Urinary bladder (tissue), 4 donors: ENCODE results near the gene SOST. TPM values are rescaled to one million over a fixed set of nuclear protein-coding genes. Genes with fewer than 3 reads are reported as not detected.

Experiments
- DNase-seq: peaks from one replicate; pipeline ENCODE4 v3.0.0-alpha.2; 2015; ENCODE audit errors: extremely low spot score
- H3K27ac ChIP-seq: one replicate; pipeline ENCODE4 v1.5.1; 2013; ENCODE audit warnings: low read depth, mild to moderate bottlenecking, moderate library complexity
- H3K36me3 ChIP-seq: one replicate; pipeline ENCODE4 v1.6.1; 2013; ENCODE audit warnings: mild to moderate bottlenecking, moderate library complexity; ENCODE audit not compliant: insufficient read depth
- H3K4me1 ChIP-seq: one replicate; pipeline ENCODE4 v1.6.1; 2013; ENCODE audit warnings: mild to moderate bottlenecking, moderate library complexity; ENCODE audit not compliant: insufficient read depth
- H3K4me3 ChIP-seq: one replicate; pipeline ENCODE4 v1.5.1; 2013; ENCODE audit warnings: low read depth, low read length
- WGBS: extraction: QIAGEN DNeasy Blood & Tissue Kit; methylation state at CpG from one replicate; pipeline ENCODE4 v1.1.7; 2013; 5-methylcytosine and 5-hydroxymethylcytosine counted together
- polyA plus RNA-seq: library from polyadenylated mRNA; stranded (reverse); fragments of 200-250 nt; gene quantifications from one replicate; pipeline ENCODE4 v1.2.3, GENCODE V29; 2013
- total RNA-seq: library from RNA; depleted of rRNA; stranded (reverse); fragments of >200 nt; gene quantifications from one replicate; pipeline ENCODE4 v1.2.3, GENCODE V29; 2014
- donor health status: healthy with polysubstance abuse.
- donor health status: healthy.

The SOST gene
- total and polyA plus RNA-seq, 2 donors, result 0.21 TPM; not detected in 1

- no peak overlapping the region for H3K27ac ChIP-seq
- H3K4me1 ChIP-seq, result peaks cover 1% of the 10 kb centered on the region
- H3K4me3 ChIP-seq, result no peak overlapping the region
- no peaks in the 10 kb centered on the region for H3K36me3 ChIP-seq
- WGBS, result 81% methylated on average over 5 of the region's 5 CpGs
- no peak for DNase-seq
These were observed 8.4 kb downstream of the SOST start for GRCh38 chr17:43750153-43750552.

DNA sequence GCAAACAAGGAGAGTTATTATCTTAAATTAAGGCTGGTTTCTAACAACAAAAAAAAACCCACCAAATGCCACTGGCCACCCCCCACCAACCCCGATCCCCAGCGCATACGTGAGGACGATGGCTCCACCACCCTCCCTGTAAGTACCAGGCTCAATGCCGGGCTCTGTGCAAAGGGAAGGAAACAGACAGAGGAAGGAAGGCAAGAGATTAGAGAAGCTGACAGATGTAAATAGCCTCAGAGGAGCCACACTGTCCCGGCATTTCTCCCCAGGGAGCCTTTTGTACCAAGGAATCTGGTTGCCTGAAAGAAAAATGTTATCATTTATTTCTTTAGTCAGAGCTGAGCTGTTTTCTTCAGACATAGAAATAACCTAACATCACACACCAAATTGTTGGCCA is 13.1 kb downstream of the SOST start:
- H3K27ac ChIP-seq, result no peak overlapping the region
- H3K36me3 ChIP-seq, result no peaks in the 10 kb centered on the region
- H3K4me1 ChIP-seq, result no peaks in the 10 kb centered on the region
- no peak for DNase-seq
- WGBS, result 22% methylated on average over 6 of the region's 6 CpGs
- H3K4me3 ChIP-seq, result no peak overlapping the region

DNA sequence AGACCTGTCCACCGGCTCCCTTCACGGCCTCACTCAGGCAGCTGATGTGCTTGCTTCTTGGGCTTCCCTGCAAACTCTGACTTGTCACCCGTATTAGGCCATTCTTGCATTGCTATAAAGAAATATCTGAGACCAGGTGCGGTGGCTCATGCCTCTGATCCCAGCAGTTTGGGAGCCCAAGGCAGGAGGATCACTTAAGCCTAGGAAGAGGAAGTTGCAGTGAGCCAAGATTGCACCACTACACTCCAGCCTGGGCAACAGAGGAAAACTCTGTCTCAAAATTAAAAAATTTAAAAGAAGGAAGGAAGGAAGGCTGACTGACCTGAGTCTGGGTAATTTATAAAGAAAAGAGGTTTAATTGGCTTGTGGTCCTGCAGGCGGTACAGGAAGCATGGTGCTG is 17.0 kb downstream of the SOST start:
- Histone ChIP-seq H3K4me1 (no peaks in the 10 kb centered on the region), H3K27ac (no peak overlapping the region), H3K4me3 (no peak overlapping the region), H3K36me3 (no peaks in the 10 kb centered on the region)
- WGBS, result 89% methylated on average over 5 of the region's 5 CpGs
- no peak for DNase-seq

DNA sequence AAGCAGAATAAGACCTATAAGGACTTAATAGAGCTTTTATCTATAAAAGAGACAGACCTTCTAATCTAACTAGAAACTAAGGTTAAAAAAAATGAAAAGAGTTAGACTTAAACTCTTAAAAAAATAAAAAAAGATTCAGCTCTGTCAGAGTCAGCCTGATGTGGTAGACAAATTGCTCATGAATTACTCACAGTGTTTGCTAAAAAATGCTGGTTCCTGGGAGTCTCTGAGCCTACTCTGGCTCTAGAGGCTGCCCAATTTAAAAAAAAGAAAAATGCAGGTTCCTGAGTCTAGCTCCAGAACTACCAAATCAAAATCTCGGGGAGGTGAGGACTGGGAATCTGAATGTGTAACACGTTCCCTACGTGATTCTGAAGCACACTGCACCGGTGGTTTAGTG is 18.1 kb downstream of the SOST start:
- Histone ChIP-seq H3K36me3 (no peaks in the 10 kb centered on the region), H3K27ac (no peak overlapping the region), H3K4me1 (no peaks in the 10 kb centered on the region), H3K4me3 (no peak overlapping the region)
- WGBS, result 88% methylated on average over 4 of the region's 4 CpGs
- no peak for DNase-seq

- no peak for DNase-seq
- Histone ChIP-seq H3K4me1 (no peaks in the 10 kb centered on the region), H3K4me3 (no peak overlapping the region), H3K27ac (no peak overlapping the region), H3K36me3 (no peaks in the 10 kb centered on the region)
- WGBS, result 89% methylated on average over 2 of the region's 2 CpGs
These were observed 20.9 kb downstream of the SOST start for GRCh38 chr17:43737722-43738121.

GRCh38 chr17:43736389-43736788 is 22.2 kb downstream of the SOST start:
- Histone ChIP-seq H3K36me3 (no peaks in the 10 kb centered on the region), H3K4me3 (no peak overlapping the region), H3K4me1 (no peaks in the 10 kb centered on the region), H3K27ac (no peak overlapping the region)
- 77% methylated on average over 2 of the region's 2 CpGs for WGBS
- no peak for DNase-seq

DNA sequence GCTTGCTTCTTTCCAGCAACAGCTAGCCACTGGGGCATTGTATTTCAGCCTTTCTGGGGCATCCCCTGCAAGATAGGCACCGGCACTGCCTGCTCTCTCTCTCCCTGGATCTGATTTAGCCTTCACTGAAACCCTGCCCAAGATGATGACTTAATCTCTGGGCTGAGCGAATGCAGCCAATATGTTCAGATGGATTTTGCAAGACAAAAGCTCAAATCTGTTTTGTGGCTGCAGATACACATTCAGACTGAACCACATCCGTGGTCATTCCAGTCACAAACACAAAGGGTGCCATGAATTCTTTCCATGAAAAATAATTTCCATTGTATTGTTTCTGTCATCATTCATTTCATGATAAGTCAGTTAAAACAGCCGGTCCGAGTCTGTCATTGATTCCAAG is 24.2 kb downstream of the SOST start:
- 64% methylated on average over 5 of the region's 5 CpGs for WGBS
- Histone ChIP-seq H3K4me1 (no peaks in the 10 kb centered on the region), H3K36me3 (no peaks in the 10 kb centered on the region), H3K4me3 (no peak overlapping the region), H3K27ac (no peak overlapping the region)
- DNase-seq, result no peak

DNA sequence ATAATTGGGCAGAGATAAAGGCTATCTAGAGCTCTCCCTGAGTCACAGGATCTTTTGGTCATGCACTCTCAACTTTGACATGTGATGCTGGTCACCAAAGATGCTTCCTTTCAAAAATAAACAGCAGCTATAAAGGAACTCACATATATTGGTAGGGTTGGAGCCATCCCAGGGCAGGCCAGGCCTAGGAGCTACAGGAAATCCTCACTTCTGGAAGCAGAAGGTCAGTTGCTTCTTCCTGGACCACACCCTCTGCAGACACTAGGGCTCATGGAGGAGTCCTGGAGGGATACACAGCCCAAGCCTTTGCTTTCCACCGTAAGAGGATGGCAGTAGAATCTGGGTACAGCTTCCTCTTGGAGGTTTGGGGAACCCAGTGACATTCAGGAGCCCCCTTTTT is 24.6 kb downstream of the SOST start:
- no peaks in the 10 kb centered on the region for H3K36me3 ChIP-seq
- no peaks in the 10 kb centered on the region for H3K4me1 ChIP-seq
- 68% methylated on average over 1 of the region's 1 CpG for WGBS
- no peak overlapping the region for H3K27ac ChIP-seq
- no peak overlapping the region for H3K4me3 ChIP-seq
- DNase-seq, result no peak

- over 99% methylated on average over 2 of the region's 2 CpGs for WGBS
- Histone ChIP-seq H3K36me3 (no peaks in the 10 kb centered on the region), H3K4me3 (no peak overlapping the region), H3K4me1 (no peaks in the 10 kb centered on the region), H3K27ac (no peak overlapping the region)
- DNase-seq, result no peak
These were observed 25.6 kb downstream of the SOST start for GRCh38 chr17:43732958-43733357.

- DNase-seq, result no peak
- 73% methylated on average over 8 of the region's 8 CpGs for WGBS
- H3K4me1 ChIP-seq, result no peaks in the 10 kb centered on the region
- no peak overlapping the region for H3K27ac ChIP-seq
- H3K36me3 ChIP-seq, result no peaks in the 10 kb centered on the region
- H3K4me3 ChIP-seq, result no peak overlapping the region
These were observed 30.5 kb downstream of the SOST start for GRCh38 chr17:43728081-43728480.

DNA sequence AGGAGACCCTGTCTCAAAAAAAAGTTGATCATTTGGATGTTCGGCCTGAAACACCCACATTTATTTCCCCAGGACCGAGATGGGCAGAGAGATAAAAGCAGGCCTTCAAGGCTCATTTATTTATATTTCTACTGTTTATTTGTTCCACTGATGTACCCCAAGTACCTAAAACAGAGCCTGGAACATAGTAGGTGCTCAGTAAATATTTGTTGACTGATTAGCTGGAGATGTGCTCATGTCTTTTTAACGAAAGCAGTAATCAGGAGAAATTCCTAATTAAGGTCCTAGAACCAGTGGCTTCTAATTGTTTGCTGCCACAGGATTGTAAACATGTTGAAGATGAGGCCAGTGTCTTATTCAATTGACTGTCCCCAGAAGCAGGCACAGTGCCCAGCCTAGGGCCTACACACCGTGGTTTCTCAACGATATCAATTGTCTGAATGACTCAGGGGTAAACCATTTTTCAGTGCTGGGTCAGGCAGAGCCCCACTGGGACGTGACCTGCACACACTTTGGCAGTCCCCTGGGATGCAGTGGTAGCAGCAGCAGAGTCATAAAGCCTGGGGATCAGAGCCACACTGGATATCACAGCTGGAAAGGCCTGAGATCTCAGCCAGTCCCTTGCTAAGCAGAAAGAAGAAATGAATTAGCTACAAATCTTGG is 34.8 kb downstream of the SOST start:
- H3K36me3 ChIP-seq, result no peaks in the 10 kb centered on the region
- no peak for DNase-seq
- H3K4me1 ChIP-seq, result no peaks in the 10 kb centered on the region
- H3K4me3 ChIP-seq, result no peak overlapping the region
- no peak overlapping the region for H3K27ac ChIP-seq
- WGBS, result 66% methylated on average over 6 of the region's 6 CpGs

DNA sequence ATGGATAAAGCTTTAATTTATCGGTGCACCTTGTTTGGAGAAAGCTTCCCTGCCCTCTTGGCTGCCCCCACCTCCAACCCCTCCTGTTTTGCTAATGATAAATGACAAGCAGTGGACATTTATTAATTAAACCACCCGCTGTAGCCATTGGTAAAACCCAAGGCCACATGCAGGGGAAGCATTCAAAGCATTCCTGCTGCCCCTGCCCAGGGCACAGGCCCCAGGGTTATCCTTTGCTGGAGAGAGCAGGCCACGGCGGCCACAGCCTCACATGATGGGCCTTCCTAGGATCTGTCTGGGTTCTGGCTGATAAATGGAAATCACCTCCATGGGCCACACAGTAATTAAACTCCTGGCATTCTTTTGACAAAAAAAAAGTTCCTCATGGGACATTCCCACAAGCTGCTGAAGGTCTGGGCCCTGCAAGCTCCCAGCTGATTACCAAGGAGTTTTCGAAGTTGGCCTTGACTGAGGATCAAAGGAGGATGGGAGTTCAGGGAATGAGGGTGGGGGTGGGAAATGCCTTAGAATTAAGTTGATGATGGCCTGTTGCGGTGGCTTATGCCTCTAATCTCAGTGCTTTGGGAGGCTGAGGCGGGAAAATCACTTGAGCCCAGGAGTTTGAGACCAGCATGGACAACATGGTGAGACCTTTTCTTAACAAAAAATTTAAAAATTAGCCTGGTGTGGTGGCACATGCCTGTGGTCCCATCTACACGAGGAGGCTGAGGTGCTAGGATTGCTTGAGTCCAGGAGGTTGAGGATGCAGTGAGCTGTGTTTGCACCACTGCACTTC is 35.5 kb downstream of the SOST start:
- Histone ChIP-seq H3K4me1 (no peaks in the 10 kb centered on the region), H3K27ac (no peak overlapping the region), H3K36me3 (no peaks in the 10 kb centered on the region), H3K4me3 (no peak overlapping the region)
- WGBS, result 82% methylated on average over 8 of the region's 8 CpGs
- DNase-seq, result no peak

DNA sequence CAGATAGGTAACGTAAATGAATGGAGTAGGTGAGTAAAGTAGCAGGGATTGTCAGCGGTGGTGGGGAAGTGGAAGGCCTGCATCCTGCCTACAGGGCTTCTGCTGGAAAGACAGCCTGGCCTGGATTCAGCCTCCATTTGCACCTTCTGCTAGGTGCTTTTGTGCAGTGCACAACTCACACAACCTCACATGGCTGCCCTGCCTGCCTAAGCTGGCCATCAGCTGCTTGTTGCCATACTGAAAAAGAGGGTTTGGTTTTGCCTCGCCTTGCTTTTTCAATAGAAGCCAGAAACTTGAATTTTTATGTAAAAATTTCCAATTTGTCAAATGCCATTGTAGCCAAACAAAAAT is 36.3 kb downstream of the SOST start:
- 98% methylated on average over 3 of the region's 3 CpGs for WGBS
- H3K27ac ChIP-seq, result no peak overlapping the region

GRCh38 chr17:43721537-43722268 is 36.9 kb downstream of the SOST start:
- no peak overlapping the region for H3K27ac ChIP-seq
- WGBS, result 88% methylated on average over 4 of the region's 4 CpGs

More for the DNA sequence above, 36.3 kb downstream of the SOST start:
- no peaks in the 10 kb centered on the region for H3K36me3 ChIP-seq
- H3K4me1 ChIP-seq, result no peaks in the 10 kb centered on the region
- no peak for DNase-seq
- H3K4me3 ChIP-seq, result no peak overlapping the region

More at GRCh38 chr17:43721537-43722268, 36.9 kb downstream of the SOST start:
- Histone ChIP-seq H3K36me3 (no peaks in the 10 kb centered on the region), H3K4me3 (no peak overlapping the region), H3K4me1 (no peaks in the 10 kb centered on the region)
- no peak for DNase-seq
